ENCODE measurements around the gene COL6A3.

COL6A3 gene

DNA sequence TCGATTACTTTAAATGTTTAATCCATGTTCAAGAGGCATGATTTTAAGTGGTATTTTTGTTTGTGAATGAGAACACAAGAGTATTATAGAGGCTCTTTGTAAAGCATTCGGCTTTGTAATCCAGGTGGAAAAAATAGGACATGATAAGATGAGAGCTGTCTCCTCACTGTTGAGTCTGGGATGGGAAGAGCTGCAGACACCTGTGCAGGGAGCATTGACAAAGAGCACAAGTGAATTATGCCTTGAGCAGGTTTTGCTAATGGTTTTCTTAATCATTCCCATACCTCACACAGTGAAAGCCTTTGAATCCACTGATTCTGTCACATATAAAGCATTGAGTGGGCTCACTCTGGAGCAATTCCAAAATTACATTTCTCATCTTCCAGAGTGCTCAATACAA, 9.6 kb downstream of the COL6A3 start:
- peak; percentile 47 for DNase-seq (ENCODE audit: low read depth)
- TF ChIP-seq, protein P1, sequence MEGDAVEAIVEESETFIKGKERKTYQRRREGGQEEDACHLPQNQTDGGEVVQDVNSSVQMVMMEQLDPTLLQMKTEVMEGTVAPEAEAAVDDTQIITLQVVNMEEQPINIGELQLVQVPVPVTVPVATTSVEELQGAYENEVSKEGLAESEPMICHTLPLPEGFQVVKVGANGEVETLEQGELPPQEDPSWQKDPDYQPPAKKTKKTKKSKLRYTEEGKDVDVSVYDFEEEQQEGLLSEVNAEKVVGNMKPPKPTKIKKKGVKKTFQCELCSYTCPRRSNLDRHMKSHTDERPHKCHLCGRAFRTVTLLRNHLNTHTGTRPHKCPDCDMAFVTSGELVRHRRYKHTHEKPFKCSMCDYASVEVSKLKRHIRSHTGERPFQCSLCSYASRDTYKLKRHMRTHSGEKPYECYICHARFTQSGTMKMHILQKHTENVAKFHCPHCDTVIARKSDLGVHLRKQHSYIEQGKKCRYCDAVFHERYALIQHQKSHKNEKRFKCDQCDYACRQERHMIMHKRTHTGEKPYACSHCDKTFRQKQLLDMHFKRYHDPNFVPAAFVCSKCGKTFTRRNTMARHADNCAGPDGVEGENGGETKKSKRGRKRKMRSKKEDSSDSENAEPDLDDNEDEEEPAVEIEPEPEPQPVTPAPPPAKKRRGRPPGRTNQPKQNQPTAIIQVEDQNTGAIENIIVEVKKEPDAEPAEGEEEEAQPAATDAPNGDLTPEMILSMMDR (conservative IDR thresholded peaks at IDR 0.05; ENCODE audit: control insufficient read depth, insufficient read depth, low read depth, low read length), result no peak
- no peak overlapping the region for H3K4me3 ChIP-seq (ENCODE audit: control insufficient read depth, low read depth, low read length)

DNA sequence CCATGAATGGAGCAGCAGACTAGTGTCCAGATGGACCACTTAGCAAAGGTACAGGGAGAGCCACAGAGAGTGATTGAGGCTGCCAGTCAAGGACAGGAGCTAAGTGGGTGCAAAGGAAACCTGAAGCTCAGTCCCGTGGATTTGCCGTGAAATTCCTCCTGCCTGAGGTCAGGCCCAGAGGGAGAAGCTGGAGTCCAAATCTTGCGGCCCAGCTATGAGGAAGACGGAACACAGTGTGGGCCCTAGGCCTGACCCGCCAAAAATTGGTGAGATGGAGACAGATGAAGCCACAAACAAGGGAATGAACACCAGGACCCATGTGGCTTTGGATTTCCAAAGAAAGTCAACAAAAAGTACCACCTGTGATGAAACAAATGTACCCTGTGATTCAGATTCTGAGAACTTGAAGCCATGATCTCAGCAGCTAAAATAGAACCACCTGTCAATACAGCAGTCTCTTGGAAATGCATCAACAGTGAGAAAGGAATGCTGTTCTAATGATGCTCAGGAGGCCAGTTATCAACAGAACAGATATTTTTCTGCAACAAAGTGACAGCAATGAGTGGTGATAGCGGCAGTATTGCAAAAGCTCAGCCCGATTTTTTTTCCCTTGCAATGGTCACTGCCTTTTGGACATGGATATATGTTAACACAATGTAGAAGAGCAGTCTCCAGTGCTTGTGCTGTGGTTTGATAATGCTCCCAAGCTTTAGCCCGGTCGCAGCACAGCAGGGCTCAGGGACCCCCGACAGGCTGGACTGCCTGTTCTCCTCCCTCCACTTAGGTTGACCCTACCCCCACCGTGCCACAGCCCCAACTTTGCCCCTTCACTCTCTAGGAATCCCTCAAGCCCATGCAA, 10.7 kb downstream of the COL6A3 start:
- DNase-seq (ENCODE audit: low read depth), result peak; percentile 94
- TF ChIP-seq, protein P1 (conservative IDR thresholded peaks at IDR 0.05; ENCODE audit: control insufficient read depth, insufficient read depth, low read depth, low read length), result no peak
- peak overlapping the region; percentile 0 for H3K4me3 ChIP-seq (ENCODE audit: control insufficient read depth, low read depth, low read length)

DNA sequence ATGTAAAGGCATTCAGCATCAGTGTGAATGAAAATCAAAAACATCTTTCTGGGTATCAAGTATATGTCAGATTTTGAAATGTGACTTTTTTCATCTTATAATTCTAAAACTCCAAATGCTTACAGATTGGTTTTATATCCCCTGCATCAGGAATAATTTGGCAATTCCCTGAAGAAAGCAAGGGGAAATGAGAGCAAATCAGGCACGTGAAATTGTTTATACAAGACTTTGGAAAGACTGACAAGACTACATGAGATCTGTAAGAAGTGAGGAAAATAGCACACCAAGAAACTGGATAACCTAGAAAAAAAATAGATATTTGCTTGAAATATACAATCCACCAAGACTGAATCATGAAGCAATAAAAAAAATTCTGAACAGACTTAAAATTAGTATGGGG, 13.8 kb downstream of the COL6A3 start:
- TF ChIP-seq, protein P1 (conservative IDR thresholded peaks at IDR 0.05; ENCODE audit: control insufficient read depth, insufficient read depth, low read depth, low read length), result no peak
- DNase-seq (ENCODE audit: low read depth), result peak; percentile 20
- H3K4me3 ChIP-seq (ENCODE audit: control insufficient read depth, low read depth, low read length), result no peak overlapping the region

DNA sequence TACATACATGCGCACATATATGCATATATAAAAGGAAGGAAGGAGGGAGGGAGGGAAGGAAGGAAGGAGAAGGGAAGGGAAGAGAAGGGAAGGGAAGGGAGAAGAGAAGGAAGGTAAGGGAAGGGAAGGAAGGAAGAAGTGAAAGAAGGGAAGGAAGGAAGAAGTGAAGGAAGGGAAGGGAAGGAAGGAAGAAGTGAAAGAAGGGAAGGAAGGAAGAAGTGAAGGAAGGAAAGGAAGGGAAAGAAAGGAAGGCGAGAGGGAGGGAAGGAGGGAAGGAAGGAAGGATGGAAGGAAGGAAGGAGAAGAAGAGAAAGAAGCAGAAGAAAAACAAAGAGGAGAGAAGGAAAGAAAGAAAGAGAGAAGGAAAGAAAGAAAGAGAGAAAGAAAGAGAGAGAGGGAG, 16.9 kb downstream of the COL6A3 start:
- DNase-seq (ENCODE audit: low read depth), result no peak
- TF ChIP-seq, protein P1 (conservative IDR thresholded peaks at IDR 0.05; ENCODE audit: control insufficient read depth, insufficient read depth, low read depth, low read length), result no peak

DNA sequence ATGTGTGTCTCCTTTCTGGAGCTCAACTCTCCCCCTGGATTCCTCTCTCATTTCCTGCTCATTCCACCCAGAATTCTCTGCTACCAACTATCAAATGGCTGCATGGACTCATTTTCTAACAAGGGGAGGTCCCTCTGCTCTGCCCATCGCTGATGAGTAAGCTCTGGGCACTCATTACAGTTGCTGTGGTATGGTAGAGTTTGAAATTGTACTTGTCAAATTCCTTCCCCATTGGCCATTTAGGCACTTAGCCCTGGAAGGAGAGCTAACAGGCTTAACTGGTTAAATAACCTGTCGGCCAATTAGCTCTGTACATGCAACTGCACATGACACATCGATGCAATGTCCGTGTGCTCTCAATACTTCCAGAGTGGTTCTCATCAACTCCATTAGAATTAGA, 20.4 kb downstream of the COL6A3 start:
- no peak overlapping the region for H3K4me3 ChIP-seq (ENCODE audit: control insufficient read depth, low read depth, low read length)
- peak; percentile 65 for DNase-seq (ENCODE audit: low read depth)
- TF ChIP-seq, protein P1 (conservative IDR thresholded peaks at IDR 0.05; ENCODE audit: control insufficient read depth, insufficient read depth, low read depth, low read length), result no peak

More for the DNA sequence above, 16.9 kb downstream of the COL6A3 start:
- H3K4me3 ChIP-seq (ENCODE audit: control insufficient read depth, low read depth, low read length), result no peak overlapping the region

DNA sequence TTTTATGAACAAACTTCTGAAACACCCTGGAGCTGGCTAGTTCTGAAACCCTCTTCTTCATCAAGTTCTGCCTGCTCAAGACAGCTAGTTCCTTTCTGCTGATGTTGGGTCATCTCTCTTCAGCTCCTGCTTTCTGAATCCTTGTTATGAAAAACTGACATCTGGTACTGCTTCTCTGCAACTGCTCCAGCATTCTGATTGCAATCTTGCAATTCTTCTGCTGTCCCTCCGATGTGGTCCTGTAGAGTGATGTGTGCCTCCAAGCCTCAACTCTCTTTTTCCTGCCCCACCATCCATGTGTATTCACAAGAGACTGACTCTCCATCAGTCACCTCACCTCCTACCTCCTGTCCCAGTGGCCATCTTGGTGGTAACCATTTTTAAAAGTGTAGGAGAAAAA, 21.8 kb downstream of the COL6A3 start:
- no peak overlapping the region for H3K4me3 ChIP-seq (ENCODE audit: control insufficient read depth, low read depth, low read length)
- no peak for DNase-seq (ENCODE audit: low read depth)
- TF ChIP-seq, protein P1 (conservative IDR thresholded peaks at IDR 0.05; ENCODE audit: control insufficient read depth, insufficient read depth, low read depth, low read length), result no peak
